ENCODE measurements around the gene KCNG4. TPM values are rescaled to one million over a fixed set of nuclear protein-coding genes. Genes with fewer than 3 reads are reported as not detected.
A peak's percentile ranks its signal among the peaks of the same experiment; 100 is the strongest.

The KCNG4 gene
- total RNA-seq, 2 experiments from 2014 or later = not detected

DNA sequence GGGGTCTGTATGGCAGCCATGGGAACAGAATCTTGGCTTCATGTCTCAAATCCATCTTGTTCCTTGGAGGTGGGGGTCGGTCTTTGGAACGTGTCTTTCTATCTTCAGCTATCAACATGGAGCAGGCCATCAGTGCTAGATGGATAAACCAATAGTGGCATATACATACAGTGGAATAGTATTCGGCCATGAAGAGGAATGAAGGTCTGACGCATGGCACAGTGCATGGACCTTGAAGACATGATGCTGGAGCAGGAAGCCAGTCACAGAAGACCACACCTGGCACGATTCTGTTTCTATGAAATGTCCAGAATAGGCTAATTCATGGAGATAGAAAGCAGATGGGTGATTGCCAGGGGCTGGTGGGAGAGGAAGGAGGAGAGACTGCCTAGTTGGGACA lies 7.8 kb downstream of the KCNG4 start:
- Histone ChIP-seq H3K27me3 (ENCODE audit: control insufficient read depth in 1 of 2, insufficient read depth in 2 of 2, low read length in 2 of 2) (peaks cover 0 to 3% of the 10 kb centered on the region in 2 experiments), H3K36me3 (ENCODE audit: insufficient read depth, low read length) (no peaks in the 10 kb centered on the region), H3K4me1 (ENCODE audit: insufficient read depth, low read length) (no peaks in the 10 kb centered on the region), H3K4me3 (ENCODE audit: low read length) (no peak overlapping the region), H3K27ac (ENCODE audit: low read depth in 1 of 2, low read length in 2 of 2) (no peak overlapping the region), H3K9me3 (ENCODE audit: control insufficient read depth in 1 of 2, insufficient read depth in 1 of 2, low read length in 2 of 2) (no peaks in the 10 kb centered on the region)
- intact Hi-C loops (cut with DNase I, micrococcal nuclease) = no loop called here
- H3K4me1 Mint-ChIP-seq (ENCODE audit: low read depth) = no peaks in the 10 kb centered on the region
- H3K27ac Mint-ChIP-seq = no peak overlapping the region
- TF ChIP-seq, protein P1, sequence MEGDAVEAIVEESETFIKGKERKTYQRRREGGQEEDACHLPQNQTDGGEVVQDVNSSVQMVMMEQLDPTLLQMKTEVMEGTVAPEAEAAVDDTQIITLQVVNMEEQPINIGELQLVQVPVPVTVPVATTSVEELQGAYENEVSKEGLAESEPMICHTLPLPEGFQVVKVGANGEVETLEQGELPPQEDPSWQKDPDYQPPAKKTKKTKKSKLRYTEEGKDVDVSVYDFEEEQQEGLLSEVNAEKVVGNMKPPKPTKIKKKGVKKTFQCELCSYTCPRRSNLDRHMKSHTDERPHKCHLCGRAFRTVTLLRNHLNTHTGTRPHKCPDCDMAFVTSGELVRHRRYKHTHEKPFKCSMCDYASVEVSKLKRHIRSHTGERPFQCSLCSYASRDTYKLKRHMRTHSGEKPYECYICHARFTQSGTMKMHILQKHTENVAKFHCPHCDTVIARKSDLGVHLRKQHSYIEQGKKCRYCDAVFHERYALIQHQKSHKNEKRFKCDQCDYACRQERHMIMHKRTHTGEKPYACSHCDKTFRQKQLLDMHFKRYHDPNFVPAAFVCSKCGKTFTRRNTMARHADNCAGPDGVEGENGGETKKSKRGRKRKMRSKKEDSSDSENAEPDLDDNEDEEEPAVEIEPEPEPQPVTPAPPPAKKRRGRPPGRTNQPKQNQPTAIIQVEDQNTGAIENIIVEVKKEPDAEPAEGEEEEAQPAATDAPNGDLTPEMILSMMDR (IDR thresholded peaks at IDR 0.05) = no peak
- DNase-seq (no peak), ATAC-seq (ENCODE audit: poor library complexity) (no peak)
- H3K9me3 Mint-ChIP-seq = no peaks in the 10 kb centered on the region
- no peak overlapping the region for H3K4me3 Mint-ChIP-seq
- CTCF ChIA-PET = interaction anchor here (0.6 kb wide), 1 partner anchor 720 kb away, joined by 3 read pairs; no protein-coding TSS in a partner anchor
- POLR2A ChIA-PET = no interaction called here
- peaks cover 26% of the 10 kb centered on the region for H3K27me3 Mint-ChIP-seq
- H3K36me3 Mint-ChIP-seq (ENCODE audit: low read depth) = no peaks in the 10 kb centered on the region

DNA sequence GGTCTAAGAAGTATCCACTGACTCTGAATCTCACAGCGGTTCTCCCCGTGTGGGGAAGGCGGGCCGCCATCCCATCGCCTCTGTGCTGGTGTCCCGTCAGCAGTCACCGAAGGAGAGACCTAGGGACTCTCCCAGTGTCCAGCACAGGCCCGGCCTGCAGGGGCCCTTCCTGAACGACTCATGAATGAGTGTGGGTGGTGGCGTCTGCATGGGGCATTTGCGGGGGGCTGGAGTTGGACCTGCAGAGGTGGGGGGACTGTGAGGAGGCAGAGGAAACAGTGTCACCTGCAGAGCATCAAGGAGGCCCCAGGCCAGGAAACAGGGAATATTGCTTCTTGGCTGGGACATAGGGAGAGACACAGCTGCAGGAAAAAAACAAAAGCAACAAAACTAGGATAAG lies 10.3 kb downstream of the KCNG4 start:
- Histone ChIP-seq H3K4me1 (ENCODE audit: insufficient read depth, low read length) (no peaks in the 10 kb centered on the region), H3K27me3 (ENCODE audit: control insufficient read depth in 1 of 2, insufficient read depth in 2 of 2, low read length in 2 of 2) (peaks cover 5% of the 10 kb centered on the region in 2 experiments), H3K4me3 (ENCODE audit: low read length) (no peak overlapping the region), H3K36me3 (ENCODE audit: insufficient read depth, low read length) (no peaks in the 10 kb centered on the region), H3K27ac (ENCODE audit: low read depth in 1 of 2, low read length in 2 of 2) (no peak overlapping the region), H3K9me3 (ENCODE audit: control insufficient read depth in 1 of 2, insufficient read depth in 1 of 2, low read length in 2 of 2) (no peaks in the 10 kb centered on the region)
- intact Hi-C loops (cut with DNase I, micrococcal nuclease) = no loop called here
- Mint-ChIP-seq H3K36me3 (ENCODE audit: low read depth) (no peaks in the 10 kb centered on the region), H3K9me3 (no peaks in the 10 kb centered on the region), H3K27me3 (peaks cover 27% of the 10 kb centered on the region), H3K4me1 (ENCODE audit: low read depth) (no peaks in the 10 kb centered on the region), H3K27ac (no peak overlapping the region), H3K4me3 (no peak overlapping the region)
- TF ChIP-seq, protein P1 (IDR thresholded peaks at IDR 0.05) = no peak
- POLR2A ChIA-PET = no interaction called here
- no peak for ATAC-seq (ENCODE audit: poor library complexity)
- CTCF ChIA-PET = no interaction called here
- DNase-seq = no peak

DNA sequence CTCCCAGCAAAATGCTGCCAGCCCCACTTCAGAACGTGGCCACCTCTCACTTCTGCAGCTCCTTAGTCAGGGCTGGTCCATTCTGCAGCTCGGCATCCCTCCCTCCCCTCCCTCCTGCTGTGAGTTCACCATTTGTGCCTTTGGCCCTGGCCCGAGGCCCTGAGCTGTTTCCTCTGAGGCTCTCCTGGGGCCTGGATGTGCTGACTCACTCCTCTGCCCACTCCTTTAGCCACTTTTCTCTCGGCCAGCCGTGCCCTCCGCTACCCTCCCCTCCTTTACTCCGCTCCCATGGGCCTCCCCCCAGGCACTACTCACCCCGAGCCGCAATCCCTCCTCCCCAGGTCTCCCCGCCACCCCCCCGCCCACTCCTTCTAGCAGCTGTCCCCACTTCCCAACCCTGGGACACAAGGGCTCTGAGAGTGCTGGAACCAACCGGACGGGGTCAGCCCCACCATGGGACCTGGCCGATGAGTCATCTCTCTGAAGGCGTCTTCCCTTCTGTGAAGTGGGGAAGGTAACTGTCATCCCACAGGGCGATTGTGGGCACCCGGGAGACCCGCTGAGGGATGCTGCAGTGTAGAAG lies 11.5 kb downstream of the KCNG4 start:
- ChIA-PET CTCF (no interaction called here), POLR2A (no interaction called here)
- Histone ChIP-seq H3K27ac (ENCODE audit: low read depth in 1 of 2, low read length in 2 of 2) (no peak overlapping the region), H3K4me1 (ENCODE audit: insufficient read depth, low read length) (no peaks in the 10 kb centered on the region), H3K27me3 (ENCODE audit: control insufficient read depth in 1 of 2, insufficient read depth in 2 of 2, low read length in 2 of 2) (peaks cover 2 to 5% of the 10 kb centered on the region in 2 experiments), H3K4me3 (ENCODE audit: low read length) (no peak overlapping the region), H3K9me3 (ENCODE audit: control insufficient read depth in 1 of 2, insufficient read depth in 1 of 2, low read length in 2 of 2) (no peaks in the 10 kb centered on the region), H3K36me3 (ENCODE audit: insufficient read depth, low read length) (no peaks in the 10 kb centered on the region)
- no peaks in the 10 kb centered on the region for H3K9me3 Mint-ChIP-seq
- no peak for ATAC-seq (ENCODE audit: poor library complexity)
- no peaks in the 10 kb centered on the region for H3K4me1 Mint-ChIP-seq (ENCODE audit: low read depth)
- H3K27me3 Mint-ChIP-seq = peaks cover 27% of the 10 kb centered on the region
- no peaks in the 10 kb centered on the region for H3K36me3 Mint-ChIP-seq (ENCODE audit: low read depth)
- H3K27ac Mint-ChIP-seq = no peak overlapping the region
- TF ChIP-seq, protein P1 (IDR thresholded peaks at IDR 0.05) = no peak
- intact Hi-C loops (cut with DNase I, micrococcal nuclease) = no loop called here
- peak in 1 of 14 experiments; percentile 18 for DNase-seq
- no peak overlapping the region for H3K4me3 Mint-ChIP-seq
